RPMI8226 (cell line): ENCODE measurements around the gene GOLGA1.

Experiments used
- DNase-seq: peaks from one replicate; pipeline ENCODE4 v3.0.0-alpha.2; 2015

GOLGA1 gene

DNA sequence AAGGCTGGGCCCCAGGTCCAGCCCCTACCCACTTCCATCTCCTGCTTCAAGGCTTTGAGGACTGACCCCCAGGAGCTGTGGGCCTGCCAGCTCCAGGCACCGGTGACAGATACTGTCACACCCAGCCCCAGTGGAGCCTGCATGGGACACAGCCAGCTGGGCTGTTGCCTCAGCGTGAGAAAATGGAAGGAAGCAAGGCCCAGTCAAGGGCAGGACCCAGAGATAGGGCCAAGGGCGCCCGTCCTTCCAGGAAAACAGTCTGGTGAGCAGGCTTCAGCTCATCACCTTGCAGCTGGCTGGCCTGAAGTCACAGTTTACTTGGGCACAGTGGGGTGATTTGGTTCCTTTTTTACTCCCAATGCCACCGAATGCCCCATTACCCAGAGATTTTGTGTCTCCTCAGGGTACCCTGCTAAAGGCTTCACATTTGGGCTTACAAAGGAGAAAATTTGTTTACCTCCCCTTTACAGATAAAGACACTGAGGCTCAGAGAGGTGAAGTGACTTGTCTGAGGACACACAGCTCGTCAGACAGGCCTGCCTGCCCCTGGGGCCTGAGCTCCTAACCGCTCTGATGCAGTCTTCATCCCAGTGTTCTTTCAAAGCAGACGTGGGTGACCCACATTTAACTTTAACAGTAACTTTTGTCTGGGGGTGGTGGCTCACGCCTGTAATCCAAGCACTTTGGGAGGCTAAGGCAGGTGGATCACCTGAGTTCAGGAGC is 109.1 kb downstream of the GOLGA1 start:
- DNase-seq, result no peak

DNA sequence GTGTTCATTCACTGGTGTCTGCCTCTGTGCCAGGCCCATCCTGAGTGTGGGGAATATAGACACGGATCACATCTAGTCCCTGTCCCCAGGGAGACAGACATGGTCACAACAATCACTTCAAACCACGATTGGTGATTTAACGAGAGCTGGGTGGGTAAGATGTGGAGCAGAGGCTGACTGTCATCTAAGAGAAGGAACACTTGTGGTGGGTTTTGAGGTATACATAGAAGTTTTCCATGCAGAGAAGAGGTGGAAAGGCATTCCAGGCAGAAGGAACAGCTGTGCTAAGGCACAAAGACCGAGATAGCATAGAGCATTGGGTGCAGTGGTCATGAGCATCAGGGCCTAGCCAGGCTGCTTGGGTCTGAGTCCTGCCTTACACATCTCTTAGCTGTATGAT is 110.3 kb downstream of the GOLGA1 start:
- no peak for DNase-seq

DNA sequence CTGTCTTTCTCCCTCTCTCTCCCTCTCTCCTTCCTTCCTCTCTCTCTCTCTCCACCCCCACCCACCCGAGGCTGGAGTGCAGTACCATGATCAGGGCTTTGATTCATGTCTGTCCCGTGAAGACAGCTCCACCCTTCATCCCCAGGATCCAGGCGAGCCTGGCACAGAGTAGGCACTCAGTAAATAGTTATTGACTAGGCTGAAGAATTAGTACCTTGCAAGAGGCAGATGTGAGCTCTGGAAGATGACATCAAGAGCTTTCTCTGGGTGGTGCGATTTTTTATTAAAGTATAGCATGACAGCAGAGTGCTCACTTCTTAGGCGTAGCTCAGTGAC is 111.6 kb downstream of the GOLGA1 start:
- DNase-seq, result no peak

DNA sequence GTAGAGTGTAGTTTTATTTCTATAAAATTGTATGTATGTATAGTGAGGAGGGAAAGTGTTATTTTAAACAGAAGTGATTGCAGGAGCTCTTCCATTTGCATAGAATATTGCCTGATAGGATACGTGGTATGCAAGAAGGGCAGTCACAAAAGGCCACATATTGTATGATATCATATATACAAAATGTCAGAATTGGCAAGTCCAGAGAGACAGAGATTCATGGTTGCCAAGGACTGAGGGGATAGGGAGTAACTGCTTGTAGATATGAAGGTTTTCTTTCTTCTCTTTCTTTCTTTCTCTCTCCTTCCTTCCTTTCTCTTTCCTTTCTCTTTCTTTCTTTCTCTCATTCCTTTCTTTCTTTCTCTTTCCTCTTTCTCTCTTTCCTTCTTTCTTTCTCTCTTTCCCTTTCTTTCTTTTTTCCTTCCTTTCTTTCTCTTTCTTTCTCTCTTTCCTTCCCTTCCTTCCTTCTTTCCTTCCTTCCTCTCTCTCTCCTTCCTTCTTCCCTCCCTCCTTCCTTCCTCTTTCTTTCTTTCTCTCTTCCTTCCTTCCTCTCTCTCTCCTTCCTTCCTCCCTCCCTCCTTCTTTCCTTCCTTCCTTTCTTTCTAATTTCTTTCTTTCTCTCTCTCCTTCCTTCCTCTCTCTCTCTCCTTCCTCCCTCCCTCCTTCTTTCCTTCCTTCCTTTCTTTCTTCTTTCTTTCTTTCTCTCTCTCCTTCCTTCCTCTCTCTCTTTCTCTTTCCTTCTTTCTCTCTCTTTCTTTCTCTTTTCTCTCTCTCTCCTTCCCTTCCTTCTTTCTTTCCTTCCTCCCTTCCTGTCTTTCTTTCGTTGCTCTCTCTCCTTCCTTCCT is 112.2 kb downstream of the GOLGA1 start:
- no peak for DNase-seq
